Hepatocyte (in vitro differentiated cells): ENCODE data around the gene PPFIBP2.

Experiments
- CTCF ChIP-seq: fragments of 200-600 bp; sonication (generic); IDR thresholded peaks from 2 replicates; pipeline ENCODE4 v1.5.1; 2016; ENCODE audit warnings: antibody characterized with exemption, mild to moderate bottlenecking; ENCODE audit not compliant: poor library complexity
- EZH2 ChIP-seq: fragments of 200-600 bp; sonication (generic); IDR thresholded peaks from 2 replicates; pipeline ENCODE4 v1.6.1; 2016; ENCODE audit warnings: antibody characterized with exemption, mild to moderate bottlenecking, borderline replicate concordance
- EZH2phosphoT487 ChIP-seq: fragments of 200-600 bp; sonication (generic); IDR thresholded peaks from one replicate; pipeline ENCODE4 v1.6.1; 2018; ENCODE audit warnings: antibody characterized with exemption, mild to moderate bottlenecking, low read depth, moderate library complexity; ENCODE audit not compliant: unreplicated experiment, severe bottlenecking

GRCh38 chr11:7578276-7578955, 64.6 kb downstream of the PPFIBP2 start:
- TF ChIP-seq CTCF (no peak), EZH2phosphoT487 (no peak), EZH2 (no peak)
